ENCODE data around the gene CHRNB4.

CHRNB4 gene

GRCh38 chr15:78630886-78631633 is 9.9 kb downstream of the CHRNB4 start:
- DNase-seq: no peak

GRCh38 chr15:78629716-78630065 is 11.3 kb downstream of the CHRNB4 start:
- DNase-seq: no peak

- no peak for DNase-seq
These were observed 11.8 kb downstream of the CHRNB4 start for GRCh38 chr15:78629031-78629715.

GRCh38 chr15:78628227-78628626 is 12.8 kb downstream of the CHRNB4 start:
- no peak for DNase-seq

- DNase-seq: no peak
These were observed 13.7 kb downstream of the CHRNB4 start for GRCh38 chr15:78627348-78627747.

- DNase-seq: peak; percentile 76
These were observed 14.5 kb downstream of the CHRNB4 start for GRCh38 chr15:78626381-78626995.

GRCh38 chr15:78625606-78626280 is 15.3 kb downstream of the CHRNB4 start:
- DNase-seq: no peak

GRCh38 chr15:78624651-78625590 is 16.1 kb downstream of the CHRNB4 start:
- no peak for DNase-seq

- no peak for DNase-seq
These were observed 17.1 kb downstream of the CHRNB4 start for GRCh38 chr15:78623786-78624497.

GRCh38 chr15:78621810-78622402 is 19.1 kb downstream of the CHRNB4 start:
- DNase-seq: peak; percentile 38

GRCh38 chr15:78620527-78621421 is 20.2 kb downstream of the CHRNB4 start, which contains the start of gene CHRNA3:
CHRNA3 (minus strand) TSS chr15:78620996; CDS start chr15:78620794, 202 bp downstream.
- peak; percentile 32 for DNase-seq

- peak; percentile 75 for DNase-seq
These were observed 20.9 kb downstream of the CHRNB4 start for GRCh38 chr15:78620021-78620526.

- DNase-seq: peak; percentile 42
These were observed 21.7 kb downstream of the CHRNB4 start for GRCh38 chr15:78619022-78619950.

GRCh38 chr15:78618490-78618934 is 22.5 kb downstream of the CHRNB4 start:
- DNase-seq: peak; percentile 95

GRCh38 chr15:78618064-78618463 is 22.9 kb downstream of the CHRNB4 start:
- no peak for DNase-seq

GRCh38 chr15:78617516-78617915 is 23.5 kb downstream of the CHRNB4 start:
- no peak for DNase-seq

- DNase-seq: no peak
These were observed 23.9 kb downstream of the CHRNB4 start for GRCh38 chr15:78617076-78617475.

GRCh38 chr15:78616506-78616905 is 24.5 kb downstream of the CHRNB4 start:
- DNase-seq: no peak
